ENCODE measurements around the gene YPEL3. TPM values are rescaled to one million over a fixed set of nuclear protein-coding genes. Genes with fewer than 3 reads are reported as not detected.

YPEL3 gene
- total RNA-seq, 1 donor from 2014 or later: 37.9 TPM

- Mint-ChIP-seq H3K36me3 (peaks cover 6% of the 10 kb centered on the region), H3K4me1 (ENCODE audit: unreplicated experiment) (no peaks in the 10 kb centered on the region), H3K27me3 (no peaks in the 10 kb centered on the region), H3K27ac (peak within 1 kb of the TSS; percentile 43), H3K9me3 (no peaks in the 10 kb centered on the region), H3K4me3 (peak within 1 kb of the TSS; percentile 39)
- no peak for DNase-seq (ENCODE audit: extremely low spot score, unreplicated experiment)
- TF ChIP-seq, protein P1, sequence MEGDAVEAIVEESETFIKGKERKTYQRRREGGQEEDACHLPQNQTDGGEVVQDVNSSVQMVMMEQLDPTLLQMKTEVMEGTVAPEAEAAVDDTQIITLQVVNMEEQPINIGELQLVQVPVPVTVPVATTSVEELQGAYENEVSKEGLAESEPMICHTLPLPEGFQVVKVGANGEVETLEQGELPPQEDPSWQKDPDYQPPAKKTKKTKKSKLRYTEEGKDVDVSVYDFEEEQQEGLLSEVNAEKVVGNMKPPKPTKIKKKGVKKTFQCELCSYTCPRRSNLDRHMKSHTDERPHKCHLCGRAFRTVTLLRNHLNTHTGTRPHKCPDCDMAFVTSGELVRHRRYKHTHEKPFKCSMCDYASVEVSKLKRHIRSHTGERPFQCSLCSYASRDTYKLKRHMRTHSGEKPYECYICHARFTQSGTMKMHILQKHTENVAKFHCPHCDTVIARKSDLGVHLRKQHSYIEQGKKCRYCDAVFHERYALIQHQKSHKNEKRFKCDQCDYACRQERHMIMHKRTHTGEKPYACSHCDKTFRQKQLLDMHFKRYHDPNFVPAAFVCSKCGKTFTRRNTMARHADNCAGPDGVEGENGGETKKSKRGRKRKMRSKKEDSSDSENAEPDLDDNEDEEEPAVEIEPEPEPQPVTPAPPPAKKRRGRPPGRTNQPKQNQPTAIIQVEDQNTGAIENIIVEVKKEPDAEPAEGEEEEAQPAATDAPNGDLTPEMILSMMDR (conservative IDR thresholded peaks at IDR 0.05): peak; percentile 1
Measured at GRCh38 chr16:30113031-30113710, 17.2 kb upstream of the YPEL3 start, which contains the start of gene GDPD3. GDPD3 (minus strand) TSS chr16:30113537; CDS start chr16:30113478, 59 bp downstream.

DNA sequence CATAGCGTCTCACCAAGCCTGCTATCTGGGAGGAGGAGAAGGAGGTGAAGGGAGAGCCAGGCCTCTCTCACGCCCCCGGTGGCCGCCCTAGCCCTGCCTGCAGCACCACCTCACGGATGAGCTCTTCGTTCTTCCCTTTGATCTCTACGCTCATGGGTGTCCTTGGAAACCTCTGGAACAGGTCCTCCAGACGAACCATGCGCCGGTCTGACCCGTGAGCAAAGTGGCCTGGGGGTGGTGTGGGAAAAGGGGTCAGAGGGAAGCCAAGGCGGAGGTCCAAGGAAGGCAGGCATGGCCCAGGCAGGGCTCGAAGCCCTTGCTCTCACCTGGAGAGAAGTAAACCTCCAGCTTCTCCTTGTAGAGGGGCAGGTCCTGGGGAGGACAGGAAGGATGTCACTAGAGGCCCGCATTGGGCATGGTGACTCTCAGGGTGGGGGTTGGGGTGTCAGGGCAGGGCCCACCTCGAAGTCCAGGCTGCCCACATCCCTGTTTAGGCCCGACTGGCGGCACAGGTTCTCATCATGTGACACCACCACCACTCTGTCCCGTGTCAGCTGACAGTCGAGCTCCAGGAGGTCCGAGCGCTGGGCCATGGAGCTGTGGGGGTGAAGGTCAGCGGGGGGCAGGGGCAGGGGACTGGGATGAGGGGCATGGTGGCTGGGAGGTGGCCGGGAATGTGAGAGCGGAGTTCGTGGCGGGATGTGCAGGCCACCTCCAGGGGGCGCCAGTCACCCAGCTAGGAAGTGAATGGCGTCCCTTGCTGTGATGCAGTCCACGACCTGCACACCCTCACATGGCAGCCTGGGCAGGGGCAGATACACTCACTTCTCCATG, 16.4 kb upstream of the YPEL3 start:
- H3K36me3 Mint-ChIP-seq: peaks cover 8% of the 10 kb centered on the region
- H3K27me3 Mint-ChIP-seq: no peaks in the 10 kb centered on the region
- no peak overlapping the region for H3K27ac Mint-ChIP-seq
- no peak overlapping the region for H3K4me3 Mint-ChIP-seq
- DNase-seq (ENCODE audit: extremely low spot score, unreplicated experiment): no peak
- TF ChIP-seq, protein P1 (conservative IDR thresholded peaks at IDR 0.05): peak; percentile 76
- H3K4me1 Mint-ChIP-seq (ENCODE audit: unreplicated experiment): no peaks in the 10 kb centered on the region
- H3K9me3 Mint-ChIP-seq: no peaks in the 10 kb centered on the region

DNA sequence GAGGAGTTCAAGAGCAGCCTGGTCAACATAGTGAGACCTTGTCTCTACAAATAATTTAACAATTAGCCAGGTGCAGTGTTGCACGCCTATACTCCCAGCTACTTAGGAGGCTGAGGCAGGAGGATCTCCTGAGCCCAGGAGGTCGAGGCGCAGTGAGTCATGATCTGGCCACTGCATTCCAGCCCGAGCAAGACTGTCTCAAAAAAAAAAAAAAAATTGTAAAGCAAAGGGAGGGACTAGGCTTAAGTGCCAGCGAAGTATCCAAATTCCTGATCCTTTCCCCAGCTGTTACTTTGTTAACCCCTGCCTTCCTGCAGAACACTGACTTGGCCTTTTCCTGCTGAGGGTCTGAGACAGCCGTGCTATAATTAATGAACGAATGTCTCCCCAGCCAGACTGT, 14.6 kb upstream of the YPEL3 start:
- Mint-ChIP-seq H3K27me3 (no peaks in the 10 kb centered on the region), H3K9me3 (no peaks in the 10 kb centered on the region), H3K27ac (peak overlapping the region; percentile 6), H3K36me3 (peaks cover 9% of the 10 kb centered on the region), H3K4me1 (ENCODE audit: unreplicated experiment) (no peaks in the 10 kb centered on the region), H3K4me3 (no peak overlapping the region)
- no peak for DNase-seq (ENCODE audit: extremely low spot score, unreplicated experiment)
- TF ChIP-seq, protein P1 (conservative IDR thresholded peaks at IDR 0.05): no peak

DNA sequence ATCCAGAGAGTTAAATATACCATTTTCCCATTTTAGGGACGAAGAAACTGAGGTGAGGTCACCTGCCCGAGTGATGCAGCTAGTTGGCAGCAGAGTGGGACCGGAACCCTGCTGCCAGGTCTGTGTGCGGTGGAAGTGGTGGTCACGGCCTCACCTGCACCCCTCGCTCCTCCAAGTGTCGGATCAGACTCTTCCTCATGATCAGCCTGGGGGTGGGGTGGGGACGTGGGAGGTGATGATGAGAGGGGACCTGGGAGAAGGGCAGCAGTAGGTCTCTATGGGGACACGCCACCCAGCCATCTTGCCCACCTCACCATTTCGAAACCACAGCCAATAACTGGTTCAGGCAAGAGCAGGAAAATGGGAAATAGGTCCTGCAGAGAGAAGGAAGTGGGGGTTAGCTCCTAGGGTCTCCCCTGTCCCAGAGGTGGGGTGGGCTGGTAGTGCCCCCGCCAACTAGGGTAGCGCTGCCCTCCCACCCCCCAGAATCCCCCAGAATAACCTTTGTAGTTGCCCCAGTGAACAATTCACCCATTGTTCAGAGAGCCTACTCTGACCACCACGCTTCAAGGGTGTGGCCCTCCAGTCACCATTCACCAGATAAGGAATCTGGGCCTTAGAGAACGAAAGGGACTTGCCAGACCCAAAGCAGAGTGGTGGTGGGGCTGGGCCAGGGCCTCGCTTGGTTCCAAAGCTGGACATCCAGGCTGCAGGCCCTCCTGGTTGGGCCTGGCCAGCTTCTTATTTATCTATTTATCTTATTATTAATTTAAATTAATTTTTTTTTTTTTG, 12.2 kb upstream of the YPEL3 start:
- H3K9me3 Mint-ChIP-seq: no peaks in the 10 kb centered on the region
- H3K36me3 Mint-ChIP-seq: peaks cover 25% of the 10 kb centered on the region
- no peak for DNase-seq (ENCODE audit: extremely low spot score, unreplicated experiment)
- H3K4me3 Mint-ChIP-seq: no peak overlapping the region
- H3K4me1 Mint-ChIP-seq (ENCODE audit: unreplicated experiment): peaks cover 5% of the 10 kb centered on the region
- TF ChIP-seq, protein P1 (conservative IDR thresholded peaks at IDR 0.05): no peak
- no peaks in the 10 kb centered on the region for H3K27me3 Mint-ChIP-seq
- no peak overlapping the region for H3K27ac Mint-ChIP-seq

DNA sequence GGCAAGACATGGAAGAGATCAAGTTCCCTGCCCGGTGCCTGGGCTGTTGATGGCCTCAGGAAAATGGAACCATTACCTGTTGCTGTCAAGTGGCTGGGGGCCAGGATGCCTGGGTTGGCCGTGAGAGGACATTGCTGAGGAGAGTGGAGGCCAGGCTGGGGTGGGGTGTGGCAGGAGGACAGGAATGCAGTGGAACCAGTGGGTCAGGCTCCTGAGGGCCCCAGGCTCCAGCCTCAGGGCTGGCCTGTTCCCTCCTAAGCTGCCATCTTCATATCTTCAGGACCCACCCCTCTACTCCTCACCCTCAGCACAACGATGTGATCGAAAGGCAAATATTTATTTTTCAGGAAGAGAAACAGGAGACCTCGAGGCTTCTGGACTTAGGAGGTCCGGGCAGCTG, 8.5 kb upstream of the YPEL3 start:
- H3K9me3 Mint-ChIP-seq: no peaks in the 10 kb centered on the region
- TF ChIP-seq, protein P1 (conservative IDR thresholded peaks at IDR 0.05): no peak
- no peak for DNase-seq (ENCODE audit: extremely low spot score, unreplicated experiment)
- H3K27me3 Mint-ChIP-seq: no peaks in the 10 kb centered on the region
- H3K4me1 Mint-ChIP-seq (ENCODE audit: unreplicated experiment): peaks cover 5% of the 10 kb centered on the region
- H3K4me3 Mint-ChIP-seq: peak overlapping the region; percentile 65
- H3K36me3 Mint-ChIP-seq: peaks cover 31% of the 10 kb centered on the region
- peak overlapping the region; percentile 90 for H3K27ac Mint-ChIP-seq
